ENCODE measurements around the gene WWOX. TPM values are rescaled to one million over a fixed set of nuclear protein-coding genes. Genes with fewer than 3 reads are reported as not detected.

Gene WWOX
- total RNA-seq, 1 experiment from 2014 or later: 13.0 TPM

- DNase-seq (ENCODE audit: low read depth): no peak
Measured at GRCh38 chr16:79163691-79164387, 1064.4 kb downstream of the WWOX start.

- DNase-seq (ENCODE audit: low read depth): no peak
Measured at GRCh38 chr16:79164388-79164995, 1065.0 kb downstream of the WWOX start.

- DNase-seq (ENCODE audit: low read depth): no peak
Measured at GRCh38 chr16:79165079-79165478, 1065.6 kb downstream of the WWOX start.

GRCh38 chr16:79165506-79165905 is 1066.1 kb downstream of the WWOX start:
- DNase-seq (ENCODE audit: low read depth): no peak

GRCh38 chr16:79167893-79168292 is 1068.4 kb downstream of the WWOX start:
- no peak for DNase-seq (ENCODE audit: low read depth)

GRCh38 chr16:79168321-79168720 is 1068.9 kb downstream of the WWOX start:
- DNase-seq (ENCODE audit: low read depth): no peak

- DNase-seq (ENCODE audit: low read depth): peak; percentile 5
Measured at GRCh38 chr16:79169239-79169638, 1069.8 kb downstream of the WWOX start.

GRCh38 chr16:79170555-79171246 is 1071.2 kb downstream of the WWOX start:
- DNase-seq (ENCODE audit: low read depth): no peak

GRCh38 chr16:79171504-79171903 is 1072.0 kb downstream of the WWOX start:
- DNase-seq (ENCODE audit: low read depth): no peak

- no peak for DNase-seq (ENCODE audit: low read depth)
Measured at GRCh38 chr16:79171931-79172705, 1072.7 kb downstream of the WWOX start.

- no peak for DNase-seq (ENCODE audit: low read depth)
Measured at GRCh38 chr16:79172976-79173500, 1073.6 kb downstream of the WWOX start.

- DNase-seq (ENCODE audit: low read depth): no peak
Measured at GRCh38 chr16:79173919-79174318, 1074.5 kb downstream of the WWOX start.

GRCh38 chr16:79175286-79176057 is 1076.0 kb downstream of the WWOX start:
- DNase-seq (ENCODE audit: low read depth): no peak

GRCh38 chr16:79177018-79177417 is 1077.6 kb downstream of the WWOX start:
- DNase-seq (ENCODE audit: low read depth): no peak

GRCh38 chr16:79181419-79181818 is 1082.0 kb downstream of the WWOX start:
- DNase-seq (ENCODE audit: low read depth): no peak

GRCh38 chr16:79182616-79183015 is 1083.2 kb downstream of the WWOX start:
- DNase-seq (ENCODE audit: low read depth): no peak

- no peak for DNase-seq (ENCODE audit: low read depth)
Measured at GRCh38 chr16:79183571-79183970, 1084.1 kb downstream of the WWOX start.

GRCh38 chr16:79184464-79185030 is 1085.1 kb downstream of the WWOX start:
- DNase-seq (ENCODE audit: low read depth): no peak

- DNase-seq (ENCODE audit: low read depth): no peak
Measured at GRCh38 chr16:79185711-79186110, 1086.3 kb downstream of the WWOX start.

- no peak for DNase-seq (ENCODE audit: low read depth)
Measured at GRCh38 chr16:79186196-79186595, 1086.7 kb downstream of the WWOX start.

All from LHCN-M2 (cell line).